Endodermal cell (in vitro differentiated cells): ENCODE measurements around the gene EFCAB6. TPM values are rescaled to one million over a fixed set of nuclear protein-coding genes. Genes with fewer than 3 reads are reported as not detected.

ENCODE experiments used
- DNase-seq: peaks from one replicate; pipeline ENCODE4 v3.0.0-alpha.2; 2017
- H3K27ac ChIP-seq: 2 replicates; pipeline ENCODE4 v1.5.1; 2013; ENCODE audit warnings: mild to moderate bottlenecking, low read depth, low read length, moderate library complexity
- H3K27me3 ChIP-seq: 2 replicates; pipeline ENCODE4 v1.6.1; 2013; ENCODE audit warnings: mild to moderate bottlenecking, low read length, moderate library complexity; ENCODE audit not compliant: insufficient read depth, control insufficient read depth, poor library complexity, severe bottlenecking
- H3K36me3 ChIP-seq: 2 replicates; pipeline ENCODE4 v1.7.0; 2013; ENCODE audit warnings: mild to moderate bottlenecking, low read length, moderate library complexity; ENCODE audit not compliant: control insufficient read depth, insufficient read depth
- H3K4me1 ChIP-seq: one replicate; pipeline ENCODE4 v1.7.0; 2013; ENCODE audit warnings: low read length; ENCODE audit not compliant: control insufficient read depth, insufficient read depth
- H3K4me3 ChIP-seq: 2 replicates; pipeline ENCODE4 v1.5.1; 2013; ENCODE audit warnings: mild to moderate bottlenecking, low read length, moderate library complexity
- H3K9ac ChIP-seq: 2 replicates; pipeline ENCODE4 v1.6.1; 2013; ENCODE audit warnings: mild to moderate bottlenecking, low read length, moderate library complexity; ENCODE audit not compliant: poor library complexity, severe bottlenecking; ENCODE audit errors: extremely low read depth
- H3K9me3 ChIP-seq: 2 replicates; pipeline ENCODE4 v1.6.1; 2013; ENCODE audit warnings: mild to moderate bottlenecking, low read length, moderate library complexity; ENCODE audit not compliant: control insufficient read depth
- H3K27ac Mint-ChIP-seq: 2 replicates; pipeline ENCODE4 v1.8.0; 2020; ENCODE audit warnings: mixed read lengths
- H3K27me3 Mint-ChIP-seq: 2 replicates; pipeline ENCODE4 v1.8.0; 2021; ENCODE audit warnings: mild to moderate bottlenecking, mixed read lengths; ENCODE audit not compliant: insufficient read depth
- H3K36me3 Mint-ChIP-seq: 2 replicates; pipeline ENCODE4 v1.8.0; 2020; ENCODE audit warnings: low read depth, mixed read lengths
- H3K4me1 Mint-ChIP-seq: 2 replicates; pipeline ENCODE4 v1.8.0; 2020; ENCODE audit warnings: mixed read lengths
- H3K4me3 Mint-ChIP-seq: 2 replicates; pipeline ENCODE4 v1.8.0; 2020; ENCODE audit warnings: mild to moderate bottlenecking, moderate library complexity, mixed read lengths
- H3K9me3 Mint-ChIP-seq: 2 replicates; pipeline ENCODE4 v1.8.0; 2020; ENCODE audit warnings: mild to moderate bottlenecking, mixed read lengths
- CTCF ChIP-seq: fragments of 200-600 bp; sonication (generic); conservative IDR thresholded peaks from 2 replicates; pipeline ENCODE4 v1.5.0; 2021; ENCODE audit warnings: antibody characterized with exemption, mild to moderate bottlenecking
- WGBS, 2 experiments: methylation state at CpG; one replicate each; pipeline versions ENCODE4 v1.1.5 to v1.1.7; 2013; ENCODE audit warnings: missing lambda C conversion rate in 2 of 2, mixed read lengths in 1 of 2; ENCODE audit not compliant: insufficient coverage in 1 of 2, insufficient read length in 1 of 2; 5-methylcytosine and 5-hydroxymethylcytosine counted together
- total RNA-seq, 2 donors: library from RNA; stranded (reverse); fragmentation: NEBNext Ultra II Directional in 1 of 2; extraction: Animal tissue kit (Norgen Biotek cat#: 25700) in 1 of 2; gene quantifications; 2 replicates in 1 of 2; 3 replicates in 1 of 2; pipeline ENCODE4 v1.2.1, GENCODE V29; 2021

Gene EFCAB6
- total RNA-seq, 2 donors from 2014 or later, result 1.8 to 2.0 TPM

GRCh38 chr22:43774318-43774915 is 37.7 kb downstream of the EFCAB6 start:
- Histone ChIP-seq H3K9me3 (no peaks in the 10 kb centered on the region), H3K27me3 (no peaks in the 10 kb centered on the region), H3K27ac (no peak overlapping the region), H3K36me3 (no peaks in the 10 kb centered on the region), H3K9ac (no peak overlapping the region), H3K4me1 (no peaks in the 10 kb centered on the region), H3K4me3 (no peak overlapping the region)
- H3K4me3 Mint-ChIP-seq, result no peak overlapping the region
- TF ChIP-seq CTCF, result no peak
- no peak overlapping the region for H3K27ac Mint-ChIP-seq
- no peaks in the 10 kb centered on the region for H3K36me3 Mint-ChIP-seq
- H3K4me1 Mint-ChIP-seq, result no peaks in the 10 kb centered on the region
- no peak for DNase-seq
- no peaks in the 10 kb centered on the region for H3K27me3 Mint-ChIP-seq
- WGBS, 2 experiments, result 87 to 91% methylated on average over 4 to 20 of the region's 21 CpGs
- no peaks in the 10 kb centered on the region for H3K9me3 Mint-ChIP-seq

- DNase-seq, result no peak
- Mint-ChIP-seq H3K36me3 (no peaks in the 10 kb centered on the region), H3K4me3 (no peak overlapping the region), H3K4me1 (no peaks in the 10 kb centered on the region), H3K27ac (no peak overlapping the region), H3K27me3 (no peaks in the 10 kb centered on the region), H3K9me3 (no peaks in the 10 kb centered on the region)
- Histone ChIP-seq H3K9ac (no peak overlapping the region), H3K27me3 (no peaks in the 10 kb centered on the region), H3K36me3 (no peaks in the 10 kb centered on the region), H3K4me3 (no peak overlapping the region), H3K4me1 (no peaks in the 10 kb centered on the region), H3K9me3 (no peaks in the 10 kb centered on the region), H3K27ac (no peak overlapping the region)
- 91 to 100% methylated on average over 4 to 6 of the region's 6 CpGs for WGBS, 2 experiments
- TF ChIP-seq CTCF, result no peak
Measured at GRCh38 chr22:43772831-43773230, 39.3 kb downstream of the EFCAB6 start.

DNA sequence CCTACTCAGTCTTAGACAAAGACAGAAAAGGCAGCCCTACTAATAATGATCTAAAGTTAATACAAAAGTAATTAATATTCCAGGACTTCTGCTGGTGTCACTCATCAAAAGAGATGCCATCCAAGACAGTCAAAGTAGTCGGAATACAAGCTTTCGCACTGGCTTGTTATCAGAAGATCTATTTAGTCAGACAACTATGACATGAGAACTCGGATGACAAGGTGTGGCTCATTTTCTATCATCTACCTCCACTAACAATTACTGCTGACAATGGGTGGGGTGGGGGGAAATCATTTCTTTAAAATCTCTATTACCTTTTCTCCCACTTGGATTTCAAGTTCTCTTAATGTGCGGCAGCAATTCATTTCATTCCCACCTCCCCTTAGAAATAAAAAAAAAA is 56.7 kb downstream of the EFCAB6 start:
- 93% methylated on average over 2 to 3 of the region's 4 CpGs for WGBS, 2 experiments
- no peaks in the 10 kb centered on the region for H3K9me3 ChIP-seq
- H3K36me3 Mint-ChIP-seq, result no peaks in the 10 kb centered on the region
- no peak overlapping the region for H3K9ac ChIP-seq
- H3K4me1 ChIP-seq, result no peaks in the 10 kb centered on the region
- no peak overlapping the region for H3K27ac Mint-ChIP-seq
- no peak for TF ChIP-seq CTCF
- H3K4me1 Mint-ChIP-seq, result no peaks in the 10 kb centered on the region
- H3K27me3 ChIP-seq, result no peaks in the 10 kb centered on the region
- no peak overlapping the region for H3K27ac ChIP-seq
- no peak overlapping the region for H3K4me3 Mint-ChIP-seq
- H3K9me3 Mint-ChIP-seq, result no peaks in the 10 kb centered on the region
- H3K27me3 Mint-ChIP-seq, result no peaks in the 10 kb centered on the region
- no peak for DNase-seq
- H3K4me3 ChIP-seq, result no peak overlapping the region
- no peaks in the 10 kb centered on the region for H3K36me3 ChIP-seq
